Parathyroid adenoma (tissue), 2 donors: ENCODE results near the gene COL23A1.

Source experiments
- H2AFZ ChIP-seq: fragments of 300-600 bp; sonication (generic); one replicate; pipeline ENCODE4 v1.7.0; 2017; ENCODE audit warnings: antibody characterized with exemption, mild to moderate bottlenecking
- H3K27ac ChIP-seq: fragments of 300-600 bp; sonication (generic); one replicate; pipeline ENCODE4 v1.7.0; 2017
- H3K27me3 ChIP-seq: fragments of 300-600 bp; sonication (generic); one replicate; pipeline ENCODE4 v1.7.0; 2017; ENCODE audit warnings: low read length; ENCODE audit not compliant: control insufficient read depth, insufficient read depth
- H3K36me3 ChIP-seq: fragments of 300-600 bp; sonication (generic); one replicate; pipeline ENCODE4 v1.7.0; 2017; ENCODE audit warnings: low read length; ENCODE audit not compliant: control insufficient read depth, insufficient read depth
- H3K4me1 ChIP-seq: fragments of 300-600 bp; sonication (generic); one replicate; pipeline ENCODE4 v1.7.0; 2017; ENCODE audit warnings: control low read depth
- H3K4me2 ChIP-seq: fragments of 300-600 bp; sonication (generic); one replicate; pipeline ENCODE4 v1.7.0; 2017; ENCODE audit warnings: low read length
- H3K4me3 ChIP-seq: fragments of 300-600 bp; sonication (generic); one replicate; pipeline ENCODE4 v1.7.0; 2017; ENCODE audit warnings: low read depth, low read length
- H3K79me2 ChIP-seq: fragments of 300-600 bp; sonication (generic); one replicate; pipeline ENCODE4 v1.7.0; 2017; ENCODE audit warnings: control low read depth
- H3K9ac ChIP-seq: fragments of 300-600 bp; sonication (generic); one replicate; pipeline ENCODE4 v1.7.0; 2017; ENCODE audit warnings: mild to moderate bottlenecking
- H3K9me3 ChIP-seq: fragments of 300-600 bp; sonication (generic); one replicate; pipeline ENCODE4 v1.7.0; 2017; ENCODE audit warnings: low read length; ENCODE audit not compliant: control insufficient read depth
- CTCF ChIP-seq: fragments of 300-600 bp; sonication (generic); IDR thresholded peaks from one replicate; pipeline ENCODE4 v1.7.0; 2017; ENCODE audit warnings: antibody characterized with exemption, mild to moderate bottlenecking
- donor health status: primary hyperparathyroidism.

The COL23A1 gene

DNA sequence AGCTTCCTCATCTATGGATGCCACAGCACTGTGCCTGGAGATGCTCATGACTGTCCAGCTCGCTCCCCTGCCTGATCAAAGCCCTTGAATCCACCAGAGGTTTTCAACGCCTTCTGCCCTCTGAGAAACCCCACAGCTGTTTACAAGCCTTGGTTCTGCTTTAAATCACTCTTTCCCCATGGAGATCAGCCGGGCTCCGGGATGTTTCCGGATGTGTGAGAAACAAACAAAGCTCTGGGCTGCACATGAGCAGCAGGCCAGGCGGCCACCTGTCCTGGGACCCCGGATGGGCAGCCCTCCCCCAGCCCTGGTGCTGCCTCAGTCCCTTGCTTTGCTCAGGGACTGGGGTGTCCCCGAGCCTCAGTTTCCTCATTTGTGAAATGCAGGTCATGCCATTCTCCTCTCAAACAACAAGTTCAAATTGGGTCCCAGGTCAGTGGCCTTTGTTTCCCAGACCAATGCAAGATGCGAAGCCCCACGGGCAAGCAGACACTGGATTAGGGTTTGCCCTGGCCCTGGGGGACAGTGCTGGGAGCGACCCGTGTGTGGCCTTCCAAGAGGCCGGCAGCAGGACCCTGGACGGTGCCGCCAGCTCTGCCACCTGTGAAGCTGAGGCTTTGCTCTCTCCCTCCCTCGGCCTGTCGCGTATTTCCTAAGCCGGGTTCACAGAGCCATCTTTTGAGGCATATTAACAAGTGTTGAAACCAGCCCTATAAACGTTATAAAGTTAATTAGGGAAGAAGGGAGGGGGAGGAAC is 315.2 kb downstream of the COL23A1 start:
- no peak overlapping the region for H3K4me2 ChIP-seq
- H3K4me3 ChIP-seq: no peak overlapping the region
- no peak for TF ChIP-seq CTCF
- H2AFZ ChIP-seq: no peak overlapping the region
- no peaks in the 10 kb centered on the region for H3K4me1 ChIP-seq
- no peak overlapping the region for H3K9ac ChIP-seq
- H3K36me3 ChIP-seq: no peaks in the 10 kb centered on the region
- no peaks in the 10 kb centered on the region for H3K27me3 ChIP-seq
- no peaks in the 10 kb centered on the region for H3K9me3 ChIP-seq
- no peaks in the 10 kb centered on the region for H3K79me2 ChIP-seq
- H3K27ac ChIP-seq: no peak overlapping the region

DNA sequence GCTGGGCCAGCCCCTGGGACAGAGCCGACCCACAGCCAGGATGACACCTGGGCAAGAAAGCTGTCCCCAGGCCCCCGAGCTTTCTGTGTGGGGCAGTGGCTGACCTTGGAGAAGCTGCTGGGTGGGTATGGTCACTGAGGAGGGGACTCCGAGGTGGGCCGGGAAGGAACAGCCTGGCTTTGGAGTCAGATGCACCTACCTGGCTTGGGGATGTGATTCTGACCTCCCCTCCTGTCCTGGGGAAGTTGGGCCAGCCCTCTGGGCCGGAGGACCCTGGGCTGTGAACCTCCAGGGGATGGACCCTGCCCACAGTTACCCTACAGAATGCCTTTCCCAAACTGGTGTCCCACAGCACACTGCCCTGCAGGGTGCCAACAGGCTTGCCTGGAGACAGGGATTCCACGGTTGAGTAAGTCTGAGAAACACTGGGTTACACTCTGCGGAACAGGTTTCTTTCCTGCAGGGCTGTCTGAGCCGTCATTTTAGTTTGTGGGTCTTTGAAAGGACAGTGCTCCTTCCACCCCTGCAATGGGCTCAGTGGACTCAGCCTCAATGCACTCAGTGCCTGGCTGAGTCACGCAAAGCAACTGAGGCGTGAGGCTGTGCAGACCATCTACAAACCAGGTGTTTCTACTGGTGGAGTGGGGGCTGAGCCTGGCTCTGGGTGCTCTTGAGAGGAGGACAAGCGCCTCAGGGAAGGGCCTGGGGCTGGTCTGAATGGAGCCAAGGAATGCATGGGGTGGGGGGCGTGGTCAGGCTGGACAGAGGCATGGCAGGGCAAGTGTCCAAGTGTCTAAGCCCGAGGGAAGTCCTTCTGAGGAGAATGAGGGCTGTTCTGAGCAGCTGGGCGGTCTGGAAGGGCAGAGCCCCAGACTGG is 316.3 kb downstream of the COL23A1 start:
- H3K27ac ChIP-seq: no peak overlapping the region
- no peak overlapping the region for H3K4me2 ChIP-seq
- no peaks in the 10 kb centered on the region for H3K27me3 ChIP-seq

DNA sequence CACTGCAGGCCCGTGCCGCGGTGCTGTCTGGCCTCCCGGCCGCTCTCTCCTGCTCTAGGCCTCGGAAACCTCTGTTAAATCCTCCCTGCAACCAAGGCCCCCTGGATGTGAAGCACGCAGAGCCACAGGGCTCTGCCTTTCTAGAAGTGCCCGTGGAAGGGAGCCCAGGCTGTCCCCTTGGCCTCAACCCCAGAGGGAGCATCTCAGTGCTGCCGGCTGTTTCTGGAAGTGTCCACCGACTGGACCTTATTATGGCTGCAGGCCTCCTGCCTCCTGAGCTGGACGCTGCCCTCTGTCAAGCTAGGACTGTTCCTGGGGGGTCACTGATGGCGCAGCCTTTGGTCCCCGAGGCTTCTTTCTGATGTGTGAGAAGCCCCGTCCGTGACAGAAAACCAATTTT is 317.2 kb downstream of the COL23A1 start:
- Histone ChIP-seq H3K4me3 (no peak overlapping the region), H3K27me3 (no peaks in the 10 kb centered on the region)

More for the DNA sequence above, 316.3 kb downstream of the COL23A1 start:
- no peak overlapping the region for H3K9ac ChIP-seq
- no peaks in the 10 kb centered on the region for H3K36me3 ChIP-seq
- H3K9me3 ChIP-seq: no peaks in the 10 kb centered on the region
- no peak for TF ChIP-seq CTCF
- no peak overlapping the region for H2AFZ ChIP-seq
- H3K4me3 ChIP-seq: no peak overlapping the region
- no peaks in the 10 kb centered on the region for H3K79me2 ChIP-seq
- no peaks in the 10 kb centered on the region for H3K4me1 ChIP-seq

GRCh38 chr5:178272591-178272990 is 317.6 kb downstream of the COL23A1 start:
- Histone ChIP-seq H3K27me3 (no peaks in the 10 kb centered on the region), H3K9me3 (no peaks in the 10 kb centered on the region), H2AFZ (no peak overlapping the region), H3K79me2 (no peaks in the 10 kb centered on the region), H3K36me3 (no peaks in the 10 kb centered on the region), H3K4me2 (no peak overlapping the region), H3K9ac (no peak overlapping the region), H3K4me1 (no peaks in the 10 kb centered on the region), H3K27ac (no peak overlapping the region), H3K4me3 (no peak overlapping the region)
- no peak for TF ChIP-seq CTCF

More for the DNA sequence above, 317.2 kb downstream of the COL23A1 start:
- no peak overlapping the region for H3K27ac ChIP-seq
- no peaks in the 10 kb centered on the region for H3K36me3 ChIP-seq
- H3K79me2 ChIP-seq: no peaks in the 10 kb centered on the region
- H2AFZ ChIP-seq: no peak overlapping the region
- no peaks in the 10 kb centered on the region for H3K4me1 ChIP-seq
- no peak overlapping the region for H3K9ac ChIP-seq
- no peak for TF ChIP-seq CTCF
- no peak overlapping the region for H3K4me2 ChIP-seq
- H3K9me3 ChIP-seq: no peaks in the 10 kb centered on the region
